Glutamatergic neuron (in vitro differentiated cells): Measurements from ENCODE around the gene LPIN1. TPM values are rescaled to one million over a fixed set of nuclear protein-coding genes. Genes with fewer than 3 reads are reported as not detected.

ENCODE experiments used
- DNase-seq: peaks from one replicate; pipeline ENCODE4 v3.0.0; 2022
- H3K27ac Mint-ChIP-seq: one replicate; pipeline ENCODE4 v1.8.0; 2020; ENCODE audit warnings: mild to moderate bottlenecking, mixed read lengths, inconsistent platforms; ENCODE audit not compliant: unreplicated experiment
- H3K27me3 Mint-ChIP-seq: one replicate; pipeline ENCODE4 v1.8.0; 2020; ENCODE audit warnings: mild to moderate bottlenecking, moderate library complexity, mixed read lengths, inconsistent platforms; ENCODE audit not compliant: unreplicated experiment
- H3K36me3 Mint-ChIP-seq: one replicate; pipeline ENCODE4 v1.8.0; 2020; ENCODE audit warnings: mild to moderate bottlenecking, mixed read lengths, inconsistent platforms; ENCODE audit not compliant: unreplicated experiment
- H3K4me1 Mint-ChIP-seq: one replicate; pipeline ENCODE4 v1.8.0; 2020; ENCODE audit warnings: mild to moderate bottlenecking, low read depth, mixed read lengths, inconsistent platforms; ENCODE audit not compliant: unreplicated experiment
- H3K4me3 Mint-ChIP-seq: one replicate; pipeline ENCODE4 v1.8.0; 2020; ENCODE audit warnings: mild to moderate bottlenecking, mixed read lengths, inconsistent platforms; ENCODE audit not compliant: unreplicated experiment
- H3K9me3 Mint-ChIP-seq: one replicate; pipeline ENCODE4 v1.8.0; 2020; ENCODE audit warnings: mild to moderate bottlenecking, moderate library complexity, mixed read lengths, inconsistent platforms; ENCODE audit not compliant: unreplicated experiment
- total RNA-seq: library from RNA; stranded (reverse); fragmentation: NEBNext Ultra II Directional; extraction: Animal tissue kit (Norgen Biotek cat#: 25700); gene quantifications from one replicate; pipeline ENCODE4 v1.2.1, GENCODE V29; 2021; ENCODE audit not compliant: unreplicated experiment
- TF ChIP-seq, protein P1 (sequence below): fragments of 200-600 bp; sonication (generic); IDR thresholded peaks from one replicate; pipeline ENCODE4 v1.5.0; 2021; ENCODE audit not compliant: partially characterized antibody, unreplicated experiment

LPIN1 gene
- total RNA-seq, 1 donor from 2014 or later = 142 TPM

DNA sequence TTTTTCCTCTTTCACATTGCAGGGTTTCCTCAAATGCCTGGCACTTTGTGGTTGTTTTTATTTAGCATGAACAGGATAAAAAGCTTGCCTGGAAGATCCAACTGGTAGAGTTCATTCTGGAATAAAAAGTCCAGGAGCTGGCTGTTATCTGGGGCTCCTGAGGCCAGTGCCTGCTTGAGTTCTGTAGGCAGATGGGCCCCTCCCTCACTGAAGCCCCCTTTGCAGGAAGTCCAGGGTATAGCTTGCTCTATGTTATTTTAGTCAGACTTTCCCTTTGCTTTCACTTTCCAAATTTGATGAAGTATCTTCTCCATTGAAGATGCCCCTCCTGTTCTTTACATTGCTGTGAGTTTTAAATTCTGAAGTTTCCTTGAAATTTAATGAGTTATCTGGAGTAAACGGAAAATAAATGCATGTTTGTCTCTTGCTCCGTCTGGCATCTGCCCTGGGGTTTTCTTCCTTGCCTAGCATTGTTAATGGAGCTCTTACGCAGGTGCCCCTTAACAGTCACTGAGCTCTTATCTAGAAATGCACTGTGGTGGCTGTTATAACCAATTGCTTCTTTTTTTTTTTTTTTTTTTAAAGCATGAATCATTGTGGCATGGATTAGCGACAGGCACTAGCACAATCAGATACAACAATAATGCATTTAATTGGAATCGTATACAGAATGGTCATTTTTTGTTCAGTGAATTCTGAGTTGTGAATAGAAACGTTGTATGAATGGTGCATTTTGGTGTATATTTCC, 27.0 kb upstream of the LPIN1 start:
- H3K36me3 Mint-ChIP-seq = no peaks in the 10 kb centered on the region

DNA sequence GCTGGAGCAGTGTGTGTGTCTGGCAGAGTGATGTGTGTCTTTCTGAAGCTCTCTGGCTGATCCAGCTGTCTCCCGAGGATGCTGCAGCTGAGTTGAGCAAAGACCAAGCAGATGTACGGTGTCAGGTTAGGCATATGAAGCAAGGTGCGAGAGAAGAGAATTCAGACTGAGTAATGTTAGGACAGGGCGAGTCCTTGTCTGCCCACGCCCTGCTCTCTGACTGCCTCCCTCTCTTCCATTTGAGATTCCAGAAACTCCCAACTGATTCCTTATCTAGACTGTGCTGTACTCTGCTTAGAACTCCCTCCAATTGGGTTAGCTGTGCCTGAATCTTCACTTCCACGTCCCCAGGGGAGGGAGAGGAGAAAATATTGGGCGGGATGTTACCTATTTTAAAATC, 25.7 kb upstream of the LPIN1 start:
- H3K4me1 Mint-ChIP-seq = peaks cover 3% of the 10 kb centered on the region
- DNase-seq = no peak
- no peaks in the 10 kb centered on the region for H3K36me3 Mint-ChIP-seq
- no peaks in the 10 kb centered on the region for H3K9me3 Mint-ChIP-seq
- no peak overlapping the region for H3K27ac Mint-ChIP-seq
- H3K4me3 Mint-ChIP-seq = no peak overlapping the region
- H3K27me3 Mint-ChIP-seq = peaks cover 4% of the 10 kb centered on the region
- TF ChIP-seq, protein P1, sequence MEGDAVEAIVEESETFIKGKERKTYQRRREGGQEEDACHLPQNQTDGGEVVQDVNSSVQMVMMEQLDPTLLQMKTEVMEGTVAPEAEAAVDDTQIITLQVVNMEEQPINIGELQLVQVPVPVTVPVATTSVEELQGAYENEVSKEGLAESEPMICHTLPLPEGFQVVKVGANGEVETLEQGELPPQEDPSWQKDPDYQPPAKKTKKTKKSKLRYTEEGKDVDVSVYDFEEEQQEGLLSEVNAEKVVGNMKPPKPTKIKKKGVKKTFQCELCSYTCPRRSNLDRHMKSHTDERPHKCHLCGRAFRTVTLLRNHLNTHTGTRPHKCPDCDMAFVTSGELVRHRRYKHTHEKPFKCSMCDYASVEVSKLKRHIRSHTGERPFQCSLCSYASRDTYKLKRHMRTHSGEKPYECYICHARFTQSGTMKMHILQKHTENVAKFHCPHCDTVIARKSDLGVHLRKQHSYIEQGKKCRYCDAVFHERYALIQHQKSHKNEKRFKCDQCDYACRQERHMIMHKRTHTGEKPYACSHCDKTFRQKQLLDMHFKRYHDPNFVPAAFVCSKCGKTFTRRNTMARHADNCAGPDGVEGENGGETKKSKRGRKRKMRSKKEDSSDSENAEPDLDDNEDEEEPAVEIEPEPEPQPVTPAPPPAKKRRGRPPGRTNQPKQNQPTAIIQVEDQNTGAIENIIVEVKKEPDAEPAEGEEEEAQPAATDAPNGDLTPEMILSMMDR = no peak

More for the DNA sequence above, 27.0 kb upstream of the LPIN1 start:
- Mint-ChIP-seq H3K9me3 (peaks cover 3% of the 10 kb centered on the region), H3K27ac (no peak overlapping the region), H3K27me3 (peaks cover 6% of the 10 kb centered on the region), H3K4me1 (peaks cover 3% of the 10 kb centered on the region), H3K4me3 (no peak overlapping the region)
- no peak for DNase-seq
- TF ChIP-seq, protein P1 = no peak

DNA sequence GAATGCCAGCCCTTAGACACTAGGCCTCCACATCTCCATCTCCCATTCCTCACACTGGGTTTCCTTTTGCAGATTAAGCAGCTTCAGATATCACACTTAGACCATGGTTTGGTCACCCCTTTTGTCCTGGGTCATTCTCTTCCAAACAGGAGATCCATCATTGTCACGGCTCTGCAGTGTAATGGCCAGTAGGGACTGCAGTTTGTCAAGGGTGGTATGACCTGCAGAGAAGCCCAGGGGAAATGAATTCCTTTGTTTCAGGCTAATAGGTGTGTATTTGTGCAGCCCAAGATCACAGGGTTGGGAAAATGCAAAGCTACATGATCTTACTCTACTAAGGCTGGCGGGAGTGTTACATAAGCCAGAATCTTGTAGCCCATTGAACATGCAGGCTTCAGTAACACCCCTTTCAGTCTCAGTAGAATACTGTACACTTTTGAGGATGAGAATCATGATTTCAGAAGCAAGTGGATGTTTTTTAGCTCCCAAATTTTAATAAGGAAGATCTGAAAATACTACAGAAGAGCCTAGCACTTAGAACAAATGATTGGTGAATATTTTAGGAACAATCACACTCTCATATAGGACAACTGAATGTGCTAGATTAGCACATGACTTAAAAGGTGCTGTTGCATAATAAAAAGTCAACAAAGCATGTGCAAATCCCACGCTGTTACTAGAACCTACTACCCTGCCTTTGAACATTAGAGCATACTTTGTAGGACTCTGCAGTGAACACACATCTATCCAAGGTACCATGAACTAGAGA, 24.0 kb upstream of the LPIN1 start:
- no peaks in the 10 kb centered on the region for H3K9me3 Mint-ChIP-seq
- peaks cover 4% of the 10 kb centered on the region for H3K27me3 Mint-ChIP-seq
- DNase-seq = no peak
- no peak overlapping the region for H3K4me3 Mint-ChIP-seq
- no peak overlapping the region for H3K27ac Mint-ChIP-seq
- TF ChIP-seq, protein P1 = no peak
- H3K36me3 Mint-ChIP-seq = no peaks in the 10 kb centered on the region
- peaks cover 8% of the 10 kb centered on the region for H3K4me1 Mint-ChIP-seq

DNA sequence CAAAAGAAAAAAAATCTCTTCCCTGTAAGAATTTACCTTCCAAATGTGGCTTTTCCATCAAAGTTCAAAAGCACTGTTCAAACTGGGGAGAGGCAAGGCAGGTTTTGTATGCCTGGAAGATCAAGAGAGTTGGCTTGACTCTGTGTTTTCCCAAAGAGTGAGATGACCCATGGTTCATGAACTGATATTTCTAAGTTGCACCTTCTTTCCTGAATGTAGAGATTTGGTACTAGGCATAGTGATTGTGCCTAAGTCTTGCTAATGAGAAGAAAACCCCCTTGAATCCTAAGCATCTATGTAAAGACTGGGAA, 23.4 kb upstream of the LPIN1 start:
- no peak for DNase-seq
- no peaks in the 10 kb centered on the region for H3K9me3 Mint-ChIP-seq
- H3K36me3 Mint-ChIP-seq = no peaks in the 10 kb centered on the region
- H3K4me1 Mint-ChIP-seq = peaks cover 8% of the 10 kb centered on the region
- TF ChIP-seq, protein P1 = no peak
- H3K27me3 Mint-ChIP-seq = peaks cover 4% of the 10 kb centered on the region
- H3K4me3 Mint-ChIP-seq = no peak overlapping the region
- H3K27ac Mint-ChIP-seq = no peak overlapping the region

DNA sequence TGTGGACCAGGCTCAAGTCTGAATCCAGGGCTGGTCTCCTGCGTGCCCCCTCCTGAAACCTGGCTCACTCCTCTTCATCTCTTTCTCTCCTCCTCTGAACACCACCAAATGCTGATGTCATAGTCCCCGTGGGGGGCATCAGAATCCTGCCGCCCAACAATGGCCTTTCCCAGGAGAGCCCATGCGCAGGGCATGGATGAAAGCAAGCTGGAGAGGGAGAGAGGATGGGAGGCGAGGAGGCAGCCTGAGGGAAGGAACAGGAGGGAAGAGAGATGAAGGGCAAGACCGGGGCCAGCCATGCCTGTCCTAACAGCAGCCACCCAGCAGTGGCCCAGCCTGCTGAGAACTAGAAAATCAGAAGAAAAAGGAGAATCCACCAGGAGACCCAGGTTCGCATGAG, 22.3 kb upstream of the LPIN1 start:
- no peak overlapping the region for H3K4me3 Mint-ChIP-seq
- H3K27me3 Mint-ChIP-seq = peaks cover 4% of the 10 kb centered on the region
- H3K36me3 Mint-ChIP-seq = no peaks in the 10 kb centered on the region
- H3K9me3 Mint-ChIP-seq = no peaks in the 10 kb centered on the region
- TF ChIP-seq, protein P1 = no peak
- no peak overlapping the region for H3K27ac Mint-ChIP-seq
- DNase-seq = no peak
- H3K4me1 Mint-ChIP-seq = peaks cover 8% of the 10 kb centered on the region
